Measurements from ENCODE around the gene RNF8. TPM values are rescaled to one million over a fixed set of nuclear protein-coding genes. Genes with fewer than 3 reads are reported as not detected.

Gene RNF8
- total and polyA plus RNA-seq, 2 donors (not counting 1 experiment from before 2014, with no cell fraction given), result 19.5 to 20.6 TPM

DNA sequence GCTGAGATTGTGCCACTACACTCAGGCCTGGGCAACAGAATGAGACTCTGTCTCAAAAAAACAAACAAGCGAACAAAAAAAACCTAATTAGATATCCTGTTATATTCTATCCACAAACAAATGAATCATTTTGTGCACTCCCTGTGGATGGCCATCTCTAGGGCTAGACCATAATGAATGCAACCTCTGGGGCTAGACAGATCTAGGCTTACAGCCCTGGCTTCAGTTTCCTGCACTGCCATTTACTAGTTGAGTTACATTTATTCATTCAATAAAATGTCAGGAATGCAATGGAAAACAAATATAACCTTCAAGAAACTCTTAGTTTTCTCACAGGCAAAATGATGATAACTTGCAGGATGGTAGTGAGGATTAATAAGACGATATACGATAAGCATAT lies 6.6 kb upstream of the RNF8 start:
- no peaks in the 10 kb centered on the region for H4K20me1 ChIP-seq (ENCODE audit: control insufficient read depth, extremely low read depth, insufficient read depth, low read length)
- H3K9me3 ChIP-seq (ENCODE audit: control insufficient read depth, insufficient read depth, low read depth, low read length), result no peaks in the 10 kb centered on the region
- no peaks in the 10 kb centered on the region for H3K36me3 ChIP-seq (ENCODE audit: control insufficient read depth, insufficient read depth, low read length)
- H2AFZ ChIP-seq (ENCODE audit: low read length), result no peak overlapping the region
- DNase-seq (ENCODE audit: low read depth in 2 of 2), result no peak
- no peak overlapping the region for H3K4me3 ChIP-seq (replicated peaks in 1 of 4; ENCODE audit: control extremely low read depth in 1 of 4, insufficient read depth in 1 of 4, low read depth in 3 of 4, low read length in 4 of 4)
- no peak overlapping the region for H3K27ac ChIP-seq (ENCODE audit: insufficient read depth, low read length)
- H3K27me3 ChIP-seq (ENCODE audit: control insufficient read depth, insufficient read depth, low read length), result peaks cover 3% of the 10 kb centered on the region
- no peaks in the 10 kb centered on the region for H3K4me1 ChIP-seq (ENCODE audit: control insufficient read depth, extremely low read depth, insufficient read depth, low read length)
- no peak overlapping the region for H3K9ac ChIP-seq (ENCODE audit: insufficient read depth, low read length)
- no peak overlapping the region for H3K4me2 ChIP-seq (ENCODE audit: extremely low read depth, insufficient read depth, low read length)
- H3K79me2 ChIP-seq (ENCODE audit: control insufficient read depth, insufficient read depth, low read length), result no peaks in the 10 kb centered on the region
- TF ChIP-seq EZH2 (IDR thresholded peaks at IDR 0.05; ENCODE audit: low read length, missing control alignments), result no peak
- TF ChIP-seq, protein P1, sequence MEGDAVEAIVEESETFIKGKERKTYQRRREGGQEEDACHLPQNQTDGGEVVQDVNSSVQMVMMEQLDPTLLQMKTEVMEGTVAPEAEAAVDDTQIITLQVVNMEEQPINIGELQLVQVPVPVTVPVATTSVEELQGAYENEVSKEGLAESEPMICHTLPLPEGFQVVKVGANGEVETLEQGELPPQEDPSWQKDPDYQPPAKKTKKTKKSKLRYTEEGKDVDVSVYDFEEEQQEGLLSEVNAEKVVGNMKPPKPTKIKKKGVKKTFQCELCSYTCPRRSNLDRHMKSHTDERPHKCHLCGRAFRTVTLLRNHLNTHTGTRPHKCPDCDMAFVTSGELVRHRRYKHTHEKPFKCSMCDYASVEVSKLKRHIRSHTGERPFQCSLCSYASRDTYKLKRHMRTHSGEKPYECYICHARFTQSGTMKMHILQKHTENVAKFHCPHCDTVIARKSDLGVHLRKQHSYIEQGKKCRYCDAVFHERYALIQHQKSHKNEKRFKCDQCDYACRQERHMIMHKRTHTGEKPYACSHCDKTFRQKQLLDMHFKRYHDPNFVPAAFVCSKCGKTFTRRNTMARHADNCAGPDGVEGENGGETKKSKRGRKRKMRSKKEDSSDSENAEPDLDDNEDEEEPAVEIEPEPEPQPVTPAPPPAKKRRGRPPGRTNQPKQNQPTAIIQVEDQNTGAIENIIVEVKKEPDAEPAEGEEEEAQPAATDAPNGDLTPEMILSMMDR (conservative IDR thresholded peaks at IDR 0.05 in 1 of 2, IDR thresholded peaks at IDR 0.05 in 1 of 2; ENCODE audit: low read depth in 1 of 2, low read length in 2 of 2), result no peak

DNA sequence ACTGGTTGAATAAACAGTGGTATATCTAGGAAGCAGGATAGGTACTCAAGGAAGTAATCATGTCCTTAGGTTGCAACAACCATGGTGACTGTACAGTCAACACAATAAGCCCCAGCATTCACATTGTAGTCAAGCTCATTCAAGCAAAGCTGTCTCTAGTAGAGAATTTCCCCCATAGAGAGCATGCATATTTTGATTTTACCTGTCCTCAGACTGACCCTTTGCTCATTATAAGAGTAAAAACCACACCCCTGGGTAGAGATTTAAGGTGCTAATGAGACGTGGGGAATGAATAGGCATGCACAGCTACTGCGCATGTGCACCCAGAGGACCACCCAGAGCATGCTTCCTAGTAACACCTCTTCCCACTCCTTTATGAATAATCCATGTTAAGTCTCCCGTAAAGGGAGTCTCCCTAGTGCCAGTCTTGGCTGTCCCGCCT lies 6.1 kb upstream of the RNF8 start:
- H3K9me3 ChIP-seq (ENCODE audit: control insufficient read depth, insufficient read depth, low read depth, low read length), result no peaks in the 10 kb centered on the region
- no peak for DNase-seq (ENCODE audit: low read depth in 2 of 2)
- H3K27me3 ChIP-seq (ENCODE audit: control insufficient read depth, insufficient read depth, low read length), result peaks cover 3% of the 10 kb centered on the region
- no peaks in the 10 kb centered on the region for H4K20me1 ChIP-seq (ENCODE audit: control insufficient read depth, extremely low read depth, insufficient read depth, low read length)
- no peak overlapping the region for H3K4me3 ChIP-seq (replicated peaks in 1 of 4; ENCODE audit: control extremely low read depth in 1 of 4, insufficient read depth in 1 of 4, low read depth in 3 of 4, low read length in 4 of 4)
- no peaks in the 10 kb centered on the region for H3K79me2 ChIP-seq (ENCODE audit: control insufficient read depth, insufficient read depth, low read length)
- no peak overlapping the region for H2AFZ ChIP-seq (ENCODE audit: low read length)
- no peak overlapping the region for H3K4me2 ChIP-seq (ENCODE audit: extremely low read depth, insufficient read depth, low read length)
- H3K4me1 ChIP-seq (ENCODE audit: control insufficient read depth, extremely low read depth, insufficient read depth, low read length), result no peaks in the 10 kb centered on the region
- no peak overlapping the region for H3K27ac ChIP-seq (ENCODE audit: insufficient read depth, low read length)
- no peak overlapping the region for H3K9ac ChIP-seq (ENCODE audit: insufficient read depth, low read length)
- TF ChIP-seq, protein P1 (conservative IDR thresholded peaks at IDR 0.05 in 1 of 2, IDR thresholded peaks at IDR 0.05 in 1 of 2; ENCODE audit: low read depth in 1 of 2, low read length in 2 of 2), result no peak
- no peak for TF ChIP-seq EZH2 (IDR thresholded peaks at IDR 0.05; ENCODE audit: low read length, missing control alignments)
- H3K36me3 ChIP-seq (ENCODE audit: control insufficient read depth, insufficient read depth, low read length), result no peaks in the 10 kb centered on the region

DNA sequence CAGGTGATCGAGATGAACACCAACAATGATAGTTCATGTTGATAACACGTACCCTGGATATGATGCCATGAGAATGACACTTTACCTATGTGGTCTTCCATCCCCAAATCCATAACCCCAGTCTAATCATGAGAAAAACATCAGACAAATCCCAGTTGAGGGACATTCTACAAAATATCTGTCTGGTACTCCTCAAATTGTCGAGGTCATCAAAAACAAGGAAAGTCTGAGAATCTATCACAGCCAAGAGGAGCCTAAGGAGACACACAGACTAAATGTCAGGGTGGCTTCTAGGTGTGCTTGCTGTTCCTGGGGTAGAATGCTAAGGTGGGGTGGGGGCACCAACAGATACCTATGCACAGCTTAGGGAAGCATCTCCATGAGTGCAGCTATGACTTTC lies 2.8 kb upstream of the RNF8 start:
- H2AFZ ChIP-seq (ENCODE audit: low read length), result no peak overlapping the region
- H3K4me3 ChIP-seq (replicated peaks in 1 of 4; ENCODE audit: control extremely low read depth in 1 of 4, insufficient read depth in 1 of 4, low read depth in 3 of 4, low read length in 4 of 4), result no peak overlapping the region
- no peak for DNase-seq (ENCODE audit: low read depth in 2 of 2)
- no peak overlapping the region for H3K27ac ChIP-seq (ENCODE audit: insufficient read depth, low read length)
- H3K79me2 ChIP-seq (ENCODE audit: control insufficient read depth, insufficient read depth, low read length), result peaks cover 18% of the 10 kb centered on the region
- no peaks in the 10 kb centered on the region for H3K4me1 ChIP-seq (ENCODE audit: control insufficient read depth, extremely low read depth, insufficient read depth, low read length)
- no peaks in the 10 kb centered on the region for H3K9me3 ChIP-seq (ENCODE audit: control insufficient read depth, insufficient read depth, low read depth, low read length)
- H3K4me2 ChIP-seq (ENCODE audit: extremely low read depth, insufficient read depth, low read length), result no peak overlapping the region
- no peak for TF ChIP-seq EZH2 (IDR thresholded peaks at IDR 0.05; ENCODE audit: low read length, missing control alignments)
- TF ChIP-seq, protein P1 (conservative IDR thresholded peaks at IDR 0.05 in 1 of 2, IDR thresholded peaks at IDR 0.05 in 1 of 2; ENCODE audit: low read depth in 1 of 2, low read length in 2 of 2), result no peak
- no peaks in the 10 kb centered on the region for H3K27me3 ChIP-seq (ENCODE audit: control insufficient read depth, insufficient read depth, low read length)
- no peak overlapping the region for H3K9ac ChIP-seq (ENCODE audit: insufficient read depth, low read length)
- no peaks in the 10 kb centered on the region for H3K36me3 ChIP-seq (ENCODE audit: control insufficient read depth, insufficient read depth, low read length)
- H4K20me1 ChIP-seq (ENCODE audit: control insufficient read depth, extremely low read depth, insufficient read depth, low read length), result no peaks in the 10 kb centered on the region

All from fibroblast of lung (primary cell).